Stimulated activated CD8-positive, alpha-beta memory T cell treated with anti-CD3 and anti-CD28 coated beads, Interleukin-4, amount 100 ng/mL, for 48 hours (primary cell): ENCODE results near the gene CBX8.
"Not testable (repeated sequence)": the region's sequence is repeated elsewhere in the genome, so short reads cannot be mapped to it uniquely, and the experiment has no call there.

Experiments used
- DNase-seq: peaks from one replicate; pipeline ENCODE4 v3.0.0-alpha.2; 2020

The CBX8 gene

GRCh38 chr17:79777120-79777893 lies 19.6 kb downstream of the CBX8 start:
- no peak for DNase-seq

- no peak for DNase-seq
Observed at GRCh38 chr17:79776376-79777119, 20.3 kb downstream of the CBX8 start.

- no peak for DNase-seq
Observed at GRCh38 chr17:79775632-79776031, 21.2 kb downstream of the CBX8 start.

DNA sequence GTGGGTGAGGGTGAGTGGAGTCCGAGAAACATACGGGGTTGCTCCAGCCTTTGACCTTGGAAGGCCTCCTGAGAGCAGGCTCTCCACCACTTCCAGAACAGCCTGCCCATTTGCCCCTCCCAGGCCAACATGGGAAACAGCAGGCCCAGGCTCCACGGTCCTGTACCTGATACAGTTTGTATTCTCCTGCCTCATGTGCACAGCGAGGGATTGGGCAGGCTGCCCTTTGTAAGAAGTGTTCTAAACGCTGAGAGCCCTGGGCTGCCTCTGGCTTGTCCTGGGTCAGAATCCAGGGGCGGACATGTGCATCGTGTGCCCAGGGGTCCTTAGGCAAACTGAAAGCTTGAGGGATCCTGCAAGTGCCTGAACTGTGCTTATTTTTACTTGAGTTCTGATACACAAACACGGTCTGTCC lies 22.3 kb downstream of the CBX8 start:
- no peak for DNase-seq

- DNase-seq: not testable (repeated sequence)
Observed at GRCh38 chr17:79772726-79773125, 24.2 kb downstream of the CBX8 start.

DNA sequence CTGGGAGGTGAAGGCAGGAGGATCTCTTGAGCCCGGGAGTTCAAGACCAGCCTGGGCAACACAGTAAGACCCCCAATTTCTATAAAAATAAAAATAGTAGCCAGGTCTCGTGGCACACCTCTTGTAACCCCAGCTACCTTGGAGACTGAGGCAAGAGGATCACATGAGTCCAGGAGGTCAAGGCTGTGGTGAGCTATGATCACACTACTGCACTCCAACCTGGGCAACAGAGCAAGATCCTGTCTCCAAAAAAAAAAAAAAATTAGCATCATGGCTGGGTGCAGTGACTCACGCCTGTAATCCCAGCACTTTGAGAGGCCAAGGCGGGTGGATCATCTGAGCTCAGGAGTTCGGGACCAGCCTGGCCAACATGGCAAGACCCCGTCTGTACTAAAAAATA lies 25.6 kb downstream of the CBX8 start:
- DNase-seq: no peak

DNA sequence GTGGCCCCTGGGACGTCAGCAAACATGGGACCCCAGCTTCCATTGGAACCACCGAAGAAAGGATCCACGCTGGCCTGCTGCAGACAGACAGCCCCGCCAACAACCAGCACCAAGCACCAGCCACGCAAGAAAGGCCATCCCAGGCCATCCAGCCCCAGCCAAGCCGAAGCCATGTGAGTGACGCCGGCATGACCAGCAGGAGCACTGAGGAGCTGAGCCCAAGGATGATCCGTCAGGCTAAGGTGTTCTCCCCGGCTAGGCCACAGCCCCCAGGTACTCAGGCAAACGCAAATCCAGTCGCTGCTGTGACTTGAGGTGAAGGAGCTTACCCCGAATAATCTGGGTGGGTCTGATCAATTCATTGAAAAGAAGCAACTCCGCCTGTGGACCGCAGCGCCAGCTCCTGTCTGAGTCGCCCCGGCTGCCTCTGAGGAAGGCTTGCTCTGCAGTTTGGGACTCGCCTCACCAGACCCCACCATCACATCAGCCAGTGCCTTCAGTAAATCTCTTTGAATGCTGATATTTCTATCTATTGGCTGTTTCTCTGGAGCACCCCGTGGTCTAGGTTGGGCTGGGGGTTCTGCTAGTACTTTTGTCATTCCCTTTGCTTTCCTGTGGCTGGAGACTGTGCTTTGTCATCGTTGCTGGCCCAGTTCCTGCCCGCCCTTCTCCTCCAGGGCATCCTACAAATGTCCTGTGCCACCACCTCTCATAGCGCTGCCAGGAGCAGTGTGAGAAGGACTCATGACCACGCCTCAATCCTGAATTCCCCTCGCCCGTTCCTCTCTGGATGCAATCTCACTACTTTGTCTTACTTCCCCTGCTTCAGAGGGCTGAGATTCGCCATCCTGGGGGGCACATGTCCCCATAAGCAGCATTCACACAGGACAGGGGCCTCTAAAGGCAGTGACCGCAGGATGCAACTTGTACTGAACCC lies 27.0 kb downstream of the CBX8 start:
- DNase-seq: no peak

- DNase-seq: no peak
Observed at GRCh38 chr17:79765708-79766107, 31.2 kb downstream of the CBX8 start.

DNA sequence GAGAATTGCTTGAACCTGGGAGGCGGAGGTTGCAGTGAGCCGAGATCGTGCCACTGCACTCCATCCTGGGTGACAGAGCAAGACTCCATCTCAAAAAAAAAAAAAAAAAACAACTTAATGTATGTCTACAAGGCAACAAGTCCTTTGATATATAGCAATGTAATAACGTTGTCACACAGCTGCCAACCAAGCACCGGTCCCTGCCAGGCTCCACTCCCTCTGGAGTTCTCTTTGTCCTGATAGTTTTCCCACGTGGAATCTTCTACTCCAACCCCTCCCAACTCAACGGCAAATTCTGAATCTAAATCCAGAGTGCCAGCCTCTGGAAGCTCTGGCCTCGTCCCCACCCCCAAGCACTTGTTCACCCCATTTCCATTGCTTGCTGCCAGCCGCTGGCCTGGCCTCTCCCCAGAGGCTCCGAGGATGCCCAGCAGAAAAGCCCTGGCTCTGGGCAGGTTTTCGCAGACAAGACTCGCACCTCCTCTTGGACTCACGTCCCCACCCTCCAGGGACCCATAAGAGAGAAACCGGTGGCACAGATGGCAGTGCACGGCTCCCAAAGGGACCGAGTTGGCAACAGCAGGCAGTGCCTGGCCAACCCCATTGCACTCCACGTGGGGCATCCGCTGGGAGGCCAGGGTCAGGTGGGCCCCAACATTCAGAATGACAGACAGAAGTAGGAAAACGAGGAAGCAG lies 34.8 kb downstream of the CBX8 start:
- DNase-seq: no peak

GRCh38 chr17:79760197-79760906 lies 36.5 kb downstream of the CBX8 start:
- DNase-seq: no peak

DNA sequence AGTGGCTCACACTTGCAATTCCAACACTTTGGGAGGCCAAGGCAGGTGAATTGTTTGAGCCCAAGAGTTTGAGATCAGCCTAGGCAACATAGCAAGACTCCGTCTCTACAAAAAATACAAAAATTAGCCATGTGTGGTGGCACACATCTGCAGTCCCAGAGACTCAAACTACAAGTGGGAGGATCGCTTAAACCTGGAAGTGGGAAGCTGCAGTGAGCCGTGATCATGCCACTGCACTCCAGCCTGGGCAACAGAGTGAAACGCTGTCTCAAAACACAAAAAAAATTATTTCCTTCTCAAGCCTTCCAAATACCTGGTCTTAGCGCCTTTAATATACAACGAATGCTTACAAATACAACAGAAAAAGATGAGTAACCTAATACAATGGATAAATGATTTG lies 38.6 kb downstream of the CBX8 start:
- DNase-seq: no peak

DNA sequence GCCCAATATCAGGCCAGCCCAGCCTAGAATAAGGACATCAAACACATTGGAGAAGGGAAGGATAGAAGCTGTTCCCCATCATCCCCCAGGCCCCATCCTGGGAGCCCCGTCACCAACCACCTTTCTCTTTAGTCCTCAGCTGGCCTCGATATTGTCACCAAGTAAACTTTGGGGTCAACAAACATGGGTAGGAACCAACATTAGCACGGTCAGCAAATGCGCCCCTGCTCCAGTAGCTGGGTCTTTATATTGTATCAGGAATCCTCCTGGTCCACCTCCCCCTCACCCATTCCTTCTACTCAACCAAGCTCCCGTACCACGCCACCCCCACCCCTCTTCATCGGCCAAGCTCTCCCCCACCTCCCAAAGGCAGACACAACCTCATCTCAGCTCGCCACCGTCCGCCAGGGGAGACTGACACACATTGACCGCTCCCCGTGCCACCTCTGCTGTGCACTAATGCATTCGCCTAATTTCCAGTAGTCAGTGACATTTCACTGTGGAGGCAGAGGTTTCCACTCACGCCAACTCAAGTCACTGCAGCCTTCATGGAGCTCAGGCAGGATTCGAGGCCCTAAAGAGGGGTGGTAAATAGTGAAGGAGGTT lies 39.6 kb downstream of the CBX8 start:
- no peak for DNase-seq

DNA sequence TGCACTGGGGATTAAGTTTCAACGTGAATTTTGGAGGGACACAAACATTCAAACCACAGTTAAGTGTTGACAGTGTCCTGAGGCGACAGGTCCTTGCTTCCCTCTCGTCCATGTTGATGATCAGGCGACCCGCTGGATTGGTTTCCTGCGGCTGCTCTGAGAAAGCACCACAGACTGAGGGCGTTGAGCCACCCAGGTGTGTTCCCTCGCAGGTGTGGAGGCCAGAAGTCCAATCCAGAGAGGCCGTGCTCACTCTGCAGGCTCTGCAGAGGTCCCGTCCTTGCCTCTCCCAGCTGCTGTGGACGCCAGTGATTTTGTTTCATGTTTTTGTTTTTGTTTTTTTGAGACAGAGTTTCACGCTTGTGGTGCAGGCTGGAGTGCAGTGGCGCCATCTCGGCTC lies 41.3 kb downstream of the CBX8 start:
- no peak for DNase-seq

GRCh38 chr17:79754903-79755302 lies 42.0 kb downstream of the CBX8 start:
- DNase-seq: not testable (repeated sequence)

DNA sequence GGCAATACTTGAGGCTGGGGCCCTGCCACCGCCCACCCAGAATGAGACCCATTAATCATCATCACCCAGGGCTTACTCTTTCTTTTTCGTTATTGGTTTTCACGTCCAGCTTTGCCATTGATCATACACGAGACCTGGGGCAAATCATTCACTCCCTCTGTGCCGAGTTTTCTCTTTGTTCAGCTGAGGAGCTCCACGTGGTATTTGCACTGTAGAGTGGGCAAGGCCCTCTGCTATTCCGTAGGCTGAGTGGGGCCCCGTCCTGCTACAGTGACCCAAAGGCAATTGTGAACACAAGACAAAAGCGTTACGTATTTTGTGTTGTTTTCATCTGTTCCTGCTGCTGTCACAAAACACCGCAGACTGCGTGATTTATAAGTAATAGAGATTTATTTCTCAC lies 42.5 kb downstream of the CBX8 start:
- DNase-seq: no peak

- peak; percentile 52 for DNase-seq
Observed at GRCh38 chr17:79752175-79752574, 44.7 kb downstream of the CBX8 start.

- DNase-seq: no peak
Observed at GRCh38 chr17:79750650-79751545, 46.0 kb downstream of the CBX8 start.

- no peak for DNase-seq
Observed at GRCh38 chr17:79749958-79750357, 46.9 kb downstream of the CBX8 start.

DNA sequence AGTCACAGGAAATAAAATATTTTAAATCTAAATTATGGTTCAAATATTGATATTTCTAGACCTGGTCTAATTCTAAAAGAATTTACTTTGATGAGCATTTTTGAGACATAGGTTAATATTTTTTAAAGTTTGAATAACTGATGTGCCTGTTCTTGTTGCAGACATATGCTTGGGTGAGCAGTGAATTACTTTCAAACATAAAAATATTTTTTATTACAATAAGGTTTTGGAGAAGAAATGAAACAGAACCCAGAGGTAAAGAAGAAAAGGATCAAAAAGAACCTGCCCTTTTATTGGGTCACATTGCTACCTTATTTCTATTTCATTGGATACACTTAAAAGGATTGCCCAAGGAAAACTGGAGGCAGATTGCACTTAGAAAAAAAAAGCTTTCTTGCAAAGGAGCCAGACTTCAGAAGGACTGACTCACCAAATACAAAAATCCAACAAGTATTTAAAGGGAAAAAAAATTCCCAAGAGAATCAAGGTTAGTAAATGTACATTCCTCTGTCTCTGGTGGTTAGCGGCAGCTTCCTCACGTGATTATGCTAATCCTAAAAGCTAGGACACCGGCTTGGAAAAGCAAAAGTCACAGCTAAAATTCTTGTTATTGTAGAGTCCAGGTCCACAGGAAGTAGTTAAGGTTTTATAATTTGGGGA lies 47.6 kb downstream of the CBX8 start:
- DNase-seq: no peak
